ENCODE results near the gene NDRG3.
"Not testable (repeated sequence)": the region's sequence is repeated elsewhere in the genome, so short reads cannot be mapped to it uniquely, and the experiment has no call there.

The NDRG3 gene

GRCh38 chr20:36638876-36639400 is 107.0 kb downstream of the NDRG3 start:
- not testable (repeated sequence) for DNase-seq

- no peak for DNase-seq
These were observed 111.5 kb downstream of the NDRG3 start for GRCh38 chr20:36634342-36634741.

- DNase-seq: no peak
These were observed 112.6 kb downstream of the NDRG3 start for GRCh38 chr20:36633285-36633772.

- no peak for DNase-seq
These were observed 113.2 kb downstream of the NDRG3 start for GRCh38 chr20:36632487-36633284.

- DNase-seq: no peak
These were observed 113.8 kb downstream of the NDRG3 start for GRCh38 chr20:36632147-36632486.

GRCh38 chr20:36631646-36632045 is 114.2 kb downstream of the NDRG3 start:
- DNase-seq: no peak

GRCh38 chr20:36629719-36630681 is 115.9 kb downstream of the NDRG3 start:
- no peak for DNase-seq

- no peak for DNase-seq
These were observed 117.8 kb downstream of the NDRG3 start for GRCh38 chr20:36628076-36628475.

- no peak for DNase-seq
These were observed 121.0 kb downstream of the NDRG3 start for GRCh38 chr20:36624944-36625324.

GRCh38 chr20:36624068-36624943 is 121.6 kb downstream of the NDRG3 start:
- no peak for DNase-seq

GRCh38 chr20:36623444-36623843 is 122.4 kb downstream of the NDRG3 start:
- no peak for DNase-seq

- no peak for DNase-seq
These were observed 125.0 kb downstream of the NDRG3 start for GRCh38 chr20:36620917-36621316.

GRCh38 chr20:36614781-36615557 is 130.9 kb downstream of the NDRG3 start:
- no peak for DNase-seq

- peak; percentile 13 for DNase-seq
These were observed 131.9 kb downstream of the NDRG3 start for GRCh38 chr20:36613974-36614373.

- no peak for DNase-seq
These were observed 134.3 kb downstream of the NDRG3 start for GRCh38 chr20:36611625-36612024.

- DNase-seq: not testable (repeated sequence)
These were observed 137.5 kb downstream of the NDRG3 start for GRCh38 chr20:36608388-36608728.

GRCh38 chr20:36607586-36608387 is 138.1 kb downstream of the NDRG3 start:
- DNase-seq: no peak

- no peak for DNase-seq
These were observed 139.5 kb downstream of the NDRG3 start for GRCh38 chr20:36606158-36607066.

GRCh38 chr20:36605399-36606157 is 140.3 kb downstream of the NDRG3 start, which contains the start of gene RAB5IF:
RAB5IF (plus strand) TSS chr20:36605779; CDS start chr20:36605952, 173 bp downstream.
- peak; percentile 97 for DNase-seq
